ACC112 (cell line): Measurements from ENCODE around the gene LDHB.

Source experiments
- H2AFZ ChIP-seq: fragments of 200-600 bp; sonication (generic); one replicate; pipeline ENCODE4 v1.6.0; 2017; ENCODE audit warnings: antibody characterized with exemption, low read length; ENCODE audit not compliant: unreplicated experiment
- H3K27ac ChIP-seq: fragments of 200-600 bp; sonication (generic); 2 replicates; pipeline ENCODE4 v1.5.1; 2014; ENCODE audit warnings: low read depth, mild to moderate bottlenecking, antibody characterized with exemption, low read length, moderate library complexity
- H3K27me3 ChIP-seq: fragments of 200-600 bp; sonication (generic); 2 replicates; pipeline ENCODE4 v1.6.1; 2014; ENCODE audit warnings: mild to moderate bottlenecking, antibody characterized with exemption, low read length, moderate library complexity, mixed read lengths; ENCODE audit not compliant: insufficient read depth
- H3K36me3 ChIP-seq: fragments of 200-600 bp; sonication (generic); 2 replicates; pipeline ENCODE4 v1.6.1; 2016; ENCODE audit warnings: mild to moderate bottlenecking, antibody characterized with exemption, low read length, moderate library complexity, mixed read lengths; ENCODE audit not compliant: insufficient read depth
- H3K4me1 ChIP-seq: fragments of 200-600 bp; sonication (generic); one replicate; pipeline ENCODE4 v1.6.1; 2016; ENCODE audit warnings: low read length, mixed read lengths; ENCODE audit not compliant: insufficient read depth, unreplicated experiment, control insufficient read depth
- H3K4me3 ChIP-seq: fragments of 200-600 bp; sonication (generic); 2 replicates; pipeline ENCODE4 v1.5.1; 2014; ENCODE audit warnings: mild to moderate bottlenecking, low read depth, low read length
- H3K79me2 ChIP-seq: fragments of 200-600 bp; sonication (generic); one replicate; pipeline ENCODE4 v1.6.0; 2016; ENCODE audit warnings: low read length; ENCODE audit not compliant: control insufficient read depth, unreplicated experiment, insufficient read depth

LDHB gene

DNA sequence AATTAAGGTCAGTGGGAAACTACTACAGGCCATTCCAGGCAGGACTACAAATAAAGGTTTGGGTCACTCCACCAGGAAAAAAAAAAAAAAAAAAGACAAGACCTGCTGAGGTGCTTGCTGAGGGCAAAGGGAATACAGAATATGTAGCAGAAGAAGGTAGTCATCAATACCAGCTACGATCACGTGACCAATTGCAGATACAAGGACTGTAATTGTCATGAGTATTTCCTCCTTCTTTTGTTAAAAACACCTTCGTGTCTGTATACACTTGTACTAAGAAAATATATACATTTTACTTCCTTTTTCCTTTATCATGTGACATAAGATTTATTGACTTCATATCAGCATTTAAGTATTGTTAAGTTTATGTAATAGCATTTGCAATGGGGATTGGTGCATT is 72.2 kb downstream of the LDHB start:
- Histone ChIP-seq H3K79me2 (no peaks in the 10 kb centered on the region), H3K27me3 (no peaks in the 10 kb centered on the region), H3K4me1 (no peaks in the 10 kb centered on the region), H3K4me3 (no peak overlapping the region), H2AFZ (no peak overlapping the region), H3K36me3 (no peaks in the 10 kb centered on the region), H3K27ac (no peak overlapping the region)
